Fibroblast of peridontal ligament (primary cell): Measurements from ENCODE around the gene TYMP.

Source experiments
- DNase-seq: peaks from one replicate; pipeline ENCODE4 v3.0.0-alpha.2; 2010; ENCODE audit errors: extremely low read depth

TYMP gene

GRCh38 chr22:50562523-50563412, 33.0 kb upstream of the TYMP start, which contains the start of gene SYCE3:
Gene SYCE3, minus strand, starts transcription at chr22:50562919. Its CDS starts 6,514 bp downstream, at chr22:50556405.
- peak; percentile 78 for DNase-seq

GRCh38 chr22:50561401-50562358, 31.9 kb upstream of the TYMP start:
- DNase-seq: no peak

- no peak for DNase-seq
Observed at GRCh38 chr22:50560034-50560433, 30.2 kb upstream of the TYMP start.

GRCh38 chr22:50556703-50557102, 26.9 kb upstream of the TYMP start:
- DNase-seq: no peak

- DNase-seq: no peak
Observed at GRCh38 chr22:50553310-50553709, 23.5 kb upstream of the TYMP start.

GRCh38 chr22:50551160-50551752, 21.4 kb upstream of the TYMP start:
- DNase-seq: no peak

- DNase-seq: no peak
Observed at GRCh38 chr22:50550395-50550794, 20.6 kb upstream of the TYMP start.

GRCh38 chr22:50548921-50549790, 19.3 kb upstream of the TYMP start:
- no peak for DNase-seq

GRCh38 chr22:50548040-50548920, 18.5 kb upstream of the TYMP start:
- no peak for DNase-seq

GRCh38 chr22:50547263-50547985, 17.6 kb upstream of the TYMP start:
- no peak for DNase-seq

GRCh38 chr22:50546326-50547262, 16.8 kb upstream of the TYMP start:
- no peak for DNase-seq

- DNase-seq: peak; percentile 46
Observed at GRCh38 chr22:50545522-50546325, 15.9 kb upstream of the TYMP start, which contains the start of gene KLHDC7B. Gene KLHDC7B, plus strand, starts transcription at chr22:50545899. Its CDS starts 345 bp downstream, at chr22:50546244.

GRCh38 chr22:50544746-50545253, 15.0 kb upstream of the TYMP start:
- no peak for DNase-seq

- peak; percentile 52 for DNase-seq
Observed at GRCh38 chr22:50544078-50544745, 14.4 kb upstream of the TYMP start.

GRCh38 chr22:50542416-50542927, 12.7 kb upstream of the TYMP start:
- peak; percentile 39 for DNase-seq

- peak; percentile 95 for DNase-seq
Observed at GRCh38 chr22:50541667-50542026, 11.8 kb upstream of the TYMP start.
